ENCODE measurements around the gene TMC4.
"Not testable (repeated sequence)": the region's sequence is repeated elsewhere in the genome, so short reads cannot be mapped to it uniquely, and the experiment has no call there.

TMC4 gene

GRCh38 chr19:54201980-54202379 is 29.0 kb upstream of the TMC4 start:
- no peak for DNase-seq

- DNase-seq, result no peak
These were observed 28.3 kb upstream of the TMC4 start for GRCh38 chr19:54201172-54201701.

GRCh38 chr19:54199401-54199800 is 26.4 kb upstream of the TMC4 start:
- DNase-seq, result no peak

GRCh38 chr19:54197121-54197520 is 24.2 kb upstream of the TMC4 start:
- DNase-seq, result no peak

DNA sequence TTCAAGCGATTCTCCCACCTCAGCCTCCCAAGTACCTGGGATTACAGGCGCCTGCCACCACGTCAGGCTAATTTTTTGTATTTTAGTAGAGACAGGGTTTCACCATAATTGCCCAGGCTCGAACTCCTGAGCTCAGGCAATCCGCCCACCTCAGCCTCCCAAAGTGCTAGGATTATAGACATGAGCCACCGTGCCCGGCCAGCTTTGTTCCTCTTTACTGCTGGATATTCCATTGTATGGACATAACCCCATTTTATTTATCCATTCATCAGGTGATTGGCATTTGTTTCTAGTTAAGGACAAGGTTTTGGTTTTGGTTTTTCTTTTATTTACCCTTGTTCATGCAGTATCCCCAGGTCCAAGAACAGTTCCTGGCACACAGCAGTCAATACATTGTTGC is 23.6 kb upstream of the TMC4 start:
- no peak for DNase-seq

GRCh38 chr19:54194463-54194862 is 21.5 kb upstream of the TMC4 start:
- not testable (repeated sequence) for DNase-seq

DNA sequence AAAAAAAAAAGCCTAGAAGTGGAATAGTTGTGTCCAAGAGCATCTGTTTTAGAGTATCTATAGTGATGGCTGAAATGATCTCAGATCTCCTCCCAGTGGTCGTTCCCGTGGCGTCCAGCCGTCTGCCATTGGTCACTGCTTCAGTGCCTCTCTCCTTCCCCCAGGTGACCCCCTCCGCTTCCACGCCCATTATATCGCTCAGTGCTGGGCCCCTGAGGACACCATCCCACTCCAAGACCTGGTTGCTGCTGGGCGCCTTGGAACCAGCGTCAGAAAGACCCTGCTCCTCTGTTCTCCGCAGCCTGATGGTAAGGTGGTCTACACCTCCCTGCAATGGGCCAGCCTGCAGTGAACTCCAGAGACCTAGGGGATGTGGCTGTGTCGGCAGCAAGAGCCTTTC is 20.1 kb upstream of the TMC4 start:
- DNase-seq, result no peak

- no peak for DNase-seq
These were observed 19.0 kb upstream of the TMC4 start for GRCh38 chr19:54191811-54192453.

- DNase-seq, result no peak
These were observed 18.3 kb upstream of the TMC4 start, which contains the start of gene TSEN34 for GRCh38 chr19:54191011-54191810. TSS of gene TSEN34 (plus strand) at chr19:54191308. CDS start at chr19:54191365, 57 bp downstream.

- peak; percentile 95 for DNase-seq
These were observed 17.6 kb upstream of the TMC4 start for GRCh38 chr19:54190503-54191010.

GRCh38 chr19:54189735-54190502 is 17.0 kb upstream of the TMC4 start:
- DNase-seq, result peak; percentile 97

- no peak for DNase-seq
These were observed 16.3 kb upstream of the TMC4 start, which contains the start of gene MBOAT7 for GRCh38 chr19:54189145-54189734. TSS of gene MBOAT7 (minus strand) at chr19:54189580. CDS start at chr19:54188508, 1,072 bp downstream.

- no peak for DNase-seq
These were observed 15.4 kb upstream of the TMC4 start for GRCh38 chr19:54188215-54188871.

DNA sequence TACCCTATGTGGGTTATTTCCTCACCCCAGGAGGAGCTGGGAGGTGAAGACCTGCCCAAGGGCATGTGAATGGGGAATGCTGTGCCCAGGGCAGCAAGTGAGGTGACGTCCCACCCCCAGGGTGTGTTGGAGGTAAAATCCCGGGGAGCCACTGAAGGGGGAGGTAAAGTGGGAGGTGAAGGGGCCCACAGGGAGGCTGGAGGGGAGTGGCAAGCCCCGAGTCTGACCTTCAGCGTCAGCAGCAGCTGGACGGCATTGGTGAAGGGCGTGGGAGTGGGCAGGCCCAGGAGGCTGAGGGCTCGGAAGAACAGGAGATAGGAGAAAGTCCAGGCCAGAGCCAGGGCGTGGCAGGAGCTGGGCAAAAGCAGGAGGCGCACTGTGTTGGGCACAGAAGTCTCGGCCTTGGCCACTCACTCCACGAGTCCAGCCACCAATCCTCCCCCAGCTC is 14.0 kb upstream of the TMC4 start:
- no peak for DNase-seq

GRCh38 chr19:54186351-54186750 is 13.4 kb upstream of the TMC4 start:
- no peak for DNase-seq

DNA sequence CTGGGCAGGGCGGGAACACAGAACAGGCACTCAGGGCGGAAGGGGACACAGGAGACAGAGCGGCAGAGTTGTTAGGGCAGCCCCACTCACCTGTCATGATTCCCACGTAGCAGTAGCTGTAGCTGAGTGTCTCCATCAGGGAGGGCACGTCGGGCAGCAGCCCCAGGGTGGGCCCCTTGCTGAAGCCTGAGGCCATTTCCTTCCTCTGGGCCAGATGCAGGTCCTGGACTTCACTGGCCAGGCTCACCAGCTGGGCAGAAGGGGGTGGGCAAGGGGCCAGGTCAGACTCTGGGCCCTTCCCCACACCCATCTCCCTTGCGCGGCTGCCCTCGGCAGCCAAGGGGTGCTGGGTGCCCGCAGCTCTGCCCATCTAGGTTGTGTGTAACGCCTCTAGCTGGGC is 10.5 kb upstream of the TMC4 start:
- DNase-seq, result no peak

GRCh38 chr19:54181894-54182293 is 8.9 kb upstream of the TMC4 start:
- not testable (repeated sequence) for DNase-seq

DNA sequence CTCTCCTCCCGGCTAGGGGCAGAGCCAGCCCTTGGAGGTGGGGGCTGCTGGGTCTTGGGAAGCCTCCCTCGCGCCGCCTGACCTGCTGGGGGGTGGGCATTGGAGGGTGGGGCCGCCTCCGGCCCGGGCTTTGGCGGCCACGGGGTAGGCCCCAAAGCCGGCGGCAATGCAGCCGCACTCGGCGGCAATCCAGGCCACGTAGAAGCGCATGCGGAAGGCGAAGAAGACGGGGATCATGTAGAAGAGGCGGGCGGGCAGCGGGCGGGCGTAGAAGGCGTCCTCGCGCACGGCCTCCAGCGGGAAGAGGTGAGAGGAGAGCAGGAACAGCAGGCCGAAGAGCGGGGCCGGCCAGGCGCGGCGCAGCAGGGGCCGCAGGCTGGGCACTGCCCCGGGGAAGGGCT is 7.7 kb upstream of the TMC4 start:
- no peak for DNase-seq

- DNase-seq, result no peak
These were observed 7.0 kb upstream of the TMC4 start for GRCh38 chr19:54179921-54180461.

GRCh38 chr19:54179262-54179852 is 6.4 kb upstream of the TMC4 start:
- DNase-seq, result no peak

- no peak for DNase-seq
These were observed 5.8 kb upstream of the TMC4 start for GRCh38 chr19:54178581-54179261.
